ENCODE data around the gene SLC2A10.

DNA sequence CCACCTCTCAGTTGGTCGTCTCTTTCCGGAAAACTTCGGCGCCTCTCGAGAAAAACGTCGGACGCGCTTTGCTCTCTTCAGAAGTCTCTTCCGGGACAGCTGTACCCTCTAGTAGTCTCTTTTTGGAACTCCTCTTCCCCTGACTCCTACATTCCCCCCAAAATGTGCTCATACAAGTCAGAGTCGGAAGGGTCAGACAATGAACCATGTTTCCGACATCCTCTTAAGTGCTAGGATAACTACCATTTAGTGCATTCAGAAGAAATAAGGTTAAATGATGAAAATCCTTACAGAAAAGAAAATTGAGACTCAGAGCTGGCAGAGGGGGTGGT, 19.7 kb upstream of the SLC2A10 start:
- TF ChIP-seq, protein P1, sequence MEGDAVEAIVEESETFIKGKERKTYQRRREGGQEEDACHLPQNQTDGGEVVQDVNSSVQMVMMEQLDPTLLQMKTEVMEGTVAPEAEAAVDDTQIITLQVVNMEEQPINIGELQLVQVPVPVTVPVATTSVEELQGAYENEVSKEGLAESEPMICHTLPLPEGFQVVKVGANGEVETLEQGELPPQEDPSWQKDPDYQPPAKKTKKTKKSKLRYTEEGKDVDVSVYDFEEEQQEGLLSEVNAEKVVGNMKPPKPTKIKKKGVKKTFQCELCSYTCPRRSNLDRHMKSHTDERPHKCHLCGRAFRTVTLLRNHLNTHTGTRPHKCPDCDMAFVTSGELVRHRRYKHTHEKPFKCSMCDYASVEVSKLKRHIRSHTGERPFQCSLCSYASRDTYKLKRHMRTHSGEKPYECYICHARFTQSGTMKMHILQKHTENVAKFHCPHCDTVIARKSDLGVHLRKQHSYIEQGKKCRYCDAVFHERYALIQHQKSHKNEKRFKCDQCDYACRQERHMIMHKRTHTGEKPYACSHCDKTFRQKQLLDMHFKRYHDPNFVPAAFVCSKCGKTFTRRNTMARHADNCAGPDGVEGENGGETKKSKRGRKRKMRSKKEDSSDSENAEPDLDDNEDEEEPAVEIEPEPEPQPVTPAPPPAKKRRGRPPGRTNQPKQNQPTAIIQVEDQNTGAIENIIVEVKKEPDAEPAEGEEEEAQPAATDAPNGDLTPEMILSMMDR (optimal IDR thresholded peaks at IDR 0.05 in 1 of 3, IDR thresholded peaks at IDR 0.05 in 1 of 3, conservative IDR thresholded peaks at IDR 0.05 in 1 of 3; ENCODE audit: extremely low read depth in 1 of 3, insufficient read depth in 2 of 3, low read length in 3 of 3) = no peak
- no peak for TF ChIP-seq EZH2 (IDR thresholded peaks at IDR 0.05; ENCODE audit: low read length)

Measured in keratinocyte (primary cell).